Panc1 (cell line): ENCODE measurements around the gene TAGLN. TPM values are rescaled to one million over a fixed set of nuclear protein-coding genes. Genes with fewer than 3 reads are reported as not detected.

ENCODE experiments used
- ATAC-seq: fragments of 200-7000 bp; cut with Tn5 transposase; 2 replicates; pipeline ENCODE4 v1.9.1; 2020; ENCODE audit warnings: mild to moderate bottlenecking, moderate library complexity
- BruUV-seq: library from RNA; stranded (reverse); fragments of 400-500 nt; replicated peaks from 2 replicates; lab custom pipeline; 2021; lab: Mats Ljungman, UMichigan
- CTCF ChIA-PET: fragments of 300-600 bp; sonication (Branson Sonifier 250); formaldehyde crosslinking; loops from one replicate; lab custom pipeline; 2022; ENCODE audit warnings: antibody characterized with exemption; lab: Charles Lee
- POLR2A ChIA-PET: fragments of 300-600 bp; sonication (Branson Sonifier 250); formaldehyde crosslinking; loops from one replicate; lab custom pipeline; 2022; ENCODE audit warnings: antibody characterized with exemption; lab: Charles Lee
- DNase-seq: peaks from one replicate; pipeline ENCODE4 v3.0.0-alpha.2; 2010; ENCODE audit warnings: low read depth, low spot score
- H3K27ac ChIP-seq: 2 replicates; pipeline ENCODE4 v1.5.1; 2011; ENCODE audit warnings: mild to moderate bottlenecking, low read length, inconsistent platforms
- H3K27me3 ChIP-seq: fragments of 200-500 bp; sonication (Bioruptor generic); 2 replicates; pipeline ENCODE4 v1.6.0; 2014; ENCODE audit warnings: low read length, inconsistent platforms; ENCODE audit not compliant: control insufficient read depth, insufficient read depth
- H3K36me3 ChIP-seq: fragments of 200-500 bp; sonication (Bioruptor generic); 2 replicates; pipeline ENCODE4 v1.5.1; 2014; ENCODE audit warnings: inconsistent platforms, mild to moderate bottlenecking, low read length, moderate library complexity; ENCODE audit not compliant: control insufficient read depth, insufficient read depth
- H3K4me1 ChIP-seq: 2 replicates; pipeline ENCODE4 v1.5.1; 2011; ENCODE audit warnings: inconsistent platforms, mild to moderate bottlenecking, low read length, moderate library complexity; ENCODE audit not compliant: control insufficient read depth, insufficient read depth
- H3K4me3 ChIP-seq, 2 experiments: 2 replicates each; pipeline ENCODE4 v1.5.1; 2011 to 2012; ENCODE audit warnings: low read depth in 2 of 2, low read length in 2 of 2, mild to moderate bottlenecking in 2 of 2, inconsistent platforms in 1 of 2, moderate library complexity in 1 of 2
- H3K9me3 ChIP-seq: fragments of 200-500 bp; sonication (Bioruptor generic); 2 replicates; pipeline ENCODE4 v1.5.1; 2014; ENCODE audit warnings: low read depth, mild to moderate bottlenecking, inconsistent platforms, low read length, moderate library complexity; ENCODE audit not compliant: control insufficient read depth, insufficient read depth
- CTCF ChIP-seq: fragments of 450-650 bp; IDR thresholded peaks from 2 replicates; pipeline ENCODE4 v1.5.1; 2017; ENCODE audit warnings: mild to moderate bottlenecking
- POLR2AphosphoS5 ChIP-seq: IDR thresholded peaks from 2 replicates; pipeline ENCODE4 v1.6.1; 2012; ENCODE audit warnings: mild to moderate bottlenecking, low read depth, low read length, moderate library complexity
- REST ChIP-seq, 2 experiments: IDR thresholded peaks; 2 replicates each; pipeline ENCODE4 v1.6.1; 2011 to 2012; ENCODE audit warnings: low read depth in 2 of 2, control low read depth in 1 of 2, low read length in 1 of 2, mild to moderate bottlenecking in 1 of 2, moderate library complexity in 1 of 2; ENCODE audit not compliant: insufficient read depth in 1 of 2
- SIN3A ChIP-seq: IDR thresholded peaks from 2 replicates; pipeline ENCODE4 v1.6.1; 2012; ENCODE audit warnings: low read depth, mild to moderate bottlenecking, low read length, moderate library complexity, borderline replicate concordance; ENCODE audit not compliant: insufficient read depth
- TCF7L2 ChIP-seq: IDR thresholded peaks from 2 replicates; pipeline ENCODE4 v1.6.1; 2011; ENCODE audit warnings: mild to moderate bottlenecking, low read depth, low read length, inconsistent platforms
- in situ Hi-C: cut with HindIII; loops from 2 replicates; pipeline ENCODE4 v1.10.0; 2016; ENCODE audit warnings: low sequenced_read_pairs, low pct_unique_long_range_greater_than_20kb
- intact Hi-C: fragments of 100-400 bp; cut with micrococcal nuclease; formaldehyde crosslinking; loops from one replicate; pipeline ENCODE4 v1.10.0; 2022; ENCODE audit not compliant: unreplicated experiment
- total RNA-seq: library from RNA; stranded (reverse); gene quantifications from one replicate; pipeline ENCODE4 v1.2.1, GENCODE V29; 2021; ENCODE audit not compliant: unreplicated experiment

TAGLN gene
- total RNA-seq, 1 experiment from 2014 or later: 6.4 TPM

- CTCF ChIA-PET: no interaction called here
- DNase-seq: no peak
- Histone ChIP-seq H3K9me3 (no peaks in the 10 kb centered on the region), H3K27ac (no peak overlapping the region), H3K27me3 (no peaks in the 10 kb centered on the region), H3K4me3 (no peak overlapping the region; a peak in 1 of 4 replicates), H3K4me1 (peaks cover 6% of the 10 kb centered on the region), H3K36me3 (no peaks in the 10 kb centered on the region)
- no peak for ATAC-seq
- in situ Hi-C loops: no loop called here
- intact Hi-C loops: no loop called here
- no peak for TF ChIP-seq REST (IDR thresholded peaks at IDR 0.05; ENCODE audit: insufficient read depth in 1 of 2, low read depth in 2 of 2, low read length in 1 of 2)
- POLR2A ChIA-PET: interaction anchor here (0.7 kb wide), 1 partner anchor 10 kb away, joined by 10 read pairs; no protein-coding TSS in a partner anchor
- BruUV-seq: no TSS peak
These were observed 1.9 kb downstream of the TAGLN start for GRCh38 chr11:117200813-117201657.

GRCh38 chr11:117201658-117202305, 2.6 kb downstream of the TAGLN start:
- Histone ChIP-seq H3K4me1 (peaks cover 6% of the 10 kb centered on the region), H3K36me3 (no peaks in the 10 kb centered on the region), H3K27me3 (no peaks in the 10 kb centered on the region), H3K27ac (no peak overlapping the region), H3K4me3 (no peak overlapping the region), H3K9me3 (no peaks in the 10 kb centered on the region)
- intact Hi-C loops (no loop called here), in situ Hi-C loops (no loop called here)
- ChIA-PET CTCF (no interaction called here), POLR2A (no interaction called here)
- no TSS peak for BruUV-seq
- no peak for ATAC-seq
- DNase-seq: no peak
- TF ChIP-seq REST (IDR thresholded peaks at IDR 0.05; ENCODE audit: insufficient read depth in 1 of 2, low read depth in 2 of 2, low read length in 1 of 2): no peak
- TF ChIP-seq SIN3A: no peak
- TF ChIP-seq CTCF: no peak
- TF ChIP-seq POLR2AphosphoS5: no peak
- no peak for TF ChIP-seq TCF7L2
